Umbilical cord (tissue), 2 donors: ENCODE results near the gene PRRX1. TPM values are rescaled to one million over a fixed set of nuclear protein-coding genes. Genes with fewer than 3 reads are reported as not detected.

Experiments
- DNase-seq: peaks from one replicate; pipeline ENCODE4 v3.0.0-alpha.2; 2015; ENCODE audit warnings: low spot score
- total RNA-seq: library from RNA; depleted of rRNA; stranded (reverse); fragments of >200 nt; gene quantifications from one replicate; pipeline ENCODE4 v1.2.3, GENCODE V29; 2014; ENCODE audit warnings: low replicate concordance; ENCODE audit not compliant: insufficient read depth

The PRRX1 gene
- 7.9 TPM for total RNA-seq

GRCh38 chr1:170664093-170664827 lies at the start of gene PRRX1:
Gene PRRX1 (plus strand): TSS chr1:170664131. CDS start chr1:170664219, 88 bp downstream.
- no peak for DNase-seq

DNA sequence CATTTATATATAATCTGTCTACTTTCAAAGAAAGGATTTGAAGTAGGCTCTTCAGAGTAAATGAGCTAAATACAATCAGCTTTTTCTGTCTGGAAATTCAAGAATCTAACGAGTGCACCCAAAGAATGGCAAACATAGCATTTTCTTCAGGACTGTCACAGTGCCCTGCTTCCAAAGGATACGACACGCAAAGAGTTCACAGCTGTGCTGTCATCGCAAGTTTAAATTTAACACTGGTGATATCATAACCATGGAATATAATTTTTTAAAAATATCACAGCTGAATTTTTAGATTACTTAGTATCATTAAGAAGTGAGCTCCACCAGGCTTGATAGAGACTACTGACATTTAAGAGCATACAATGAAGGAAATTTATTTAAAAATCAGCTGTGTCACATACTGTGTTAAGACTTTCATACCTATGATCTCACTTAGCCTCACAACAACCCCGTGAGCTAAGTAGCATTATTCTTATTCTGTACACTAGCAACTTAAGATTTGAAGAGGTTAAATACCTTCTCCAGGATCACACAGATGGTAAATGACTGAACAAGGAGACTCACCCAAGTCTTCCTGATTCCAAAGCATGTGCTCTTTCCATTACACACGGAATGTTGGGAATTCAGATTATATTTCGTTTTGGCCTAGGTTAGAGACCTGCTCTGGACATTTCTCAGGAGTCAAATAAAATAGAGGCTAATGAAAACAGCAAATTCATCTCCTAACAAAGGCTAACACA lies 46.2 kb upstream of the PRRX1 start:
- no peak for DNase-seq

DNA sequence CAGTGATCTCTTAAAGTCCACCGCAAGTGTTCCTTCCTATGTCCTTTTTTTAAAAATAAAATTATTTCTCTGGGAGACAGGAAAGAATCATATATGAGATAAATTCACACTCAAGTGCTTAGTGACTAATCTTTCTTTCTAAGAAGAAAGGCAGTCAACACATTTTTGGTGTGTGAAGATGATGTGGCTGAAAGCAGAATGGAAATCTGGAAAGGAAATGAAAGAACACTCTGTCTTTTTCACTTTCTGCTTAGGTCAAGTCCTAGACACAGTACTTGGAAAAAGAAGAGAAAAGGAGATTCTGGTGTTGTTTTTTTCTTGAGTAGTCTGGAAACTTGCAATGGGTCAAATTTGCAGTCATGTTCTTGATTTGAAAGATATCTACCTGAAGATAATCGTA lies 45.5 kb upstream of the PRRX1 start:
- no peak for DNase-seq

DNA sequence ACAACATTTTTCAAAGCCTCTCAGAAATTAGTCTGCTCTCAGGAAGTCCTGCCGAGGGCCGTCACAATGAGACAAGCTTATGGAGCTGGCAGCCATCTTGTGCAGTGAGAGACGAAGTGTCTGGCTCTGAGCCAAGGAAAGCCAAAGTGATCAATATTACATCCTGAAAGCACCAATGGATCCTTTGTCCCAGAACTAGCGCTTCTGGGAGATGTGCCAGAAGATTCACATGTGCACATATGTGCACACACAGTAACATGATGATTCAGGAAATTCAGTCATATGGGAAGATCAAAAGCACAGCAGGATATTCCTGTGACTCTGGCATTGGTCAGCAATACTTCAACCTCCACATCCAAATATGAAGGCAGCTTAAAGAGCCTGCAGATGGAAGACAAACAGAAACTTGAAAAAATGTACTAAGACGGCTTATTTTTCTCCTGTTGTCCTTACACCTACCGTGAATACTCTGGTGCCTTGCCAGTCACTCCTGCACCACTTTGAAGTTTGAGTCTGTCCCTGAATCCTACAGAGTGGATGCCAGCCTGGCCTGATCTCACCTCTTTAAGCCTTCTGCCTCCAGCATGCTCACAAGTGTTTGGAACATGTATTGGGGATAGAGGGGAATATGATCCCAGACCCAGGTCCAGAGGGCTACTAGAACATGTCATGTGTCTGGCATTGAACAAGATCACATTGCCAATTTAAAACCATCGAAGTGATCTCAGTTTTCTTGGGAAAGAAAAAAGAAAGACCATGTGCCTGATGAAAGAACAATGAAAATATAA lies 44.5 kb upstream of the PRRX1 start:
- no peak for DNase-seq

DNA sequence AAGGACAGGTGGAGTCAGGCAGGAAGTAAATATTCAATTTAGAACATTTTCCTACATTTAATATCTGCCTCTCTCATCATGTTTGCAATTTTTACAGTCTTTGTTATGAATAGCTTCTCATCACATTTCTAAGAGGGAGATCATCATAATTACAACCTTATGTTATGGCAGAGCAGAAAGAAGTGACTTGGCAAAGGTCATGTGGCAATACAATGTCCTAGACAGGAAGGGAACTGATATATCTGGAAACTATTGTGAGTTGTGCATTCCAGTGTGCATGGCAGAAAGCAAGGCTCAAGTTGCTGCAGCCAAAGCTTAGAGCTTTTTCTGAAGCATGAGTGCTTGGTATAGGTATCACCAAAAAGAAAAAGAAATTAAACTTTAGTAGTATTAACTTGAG lies 43.8 kb upstream of the PRRX1 start:
- DNase-seq, result no peak

- DNase-seq, result no peak
Measured at GRCh38 chr1:170623171-170623570, 40.8 kb upstream of the PRRX1 start.

DNA sequence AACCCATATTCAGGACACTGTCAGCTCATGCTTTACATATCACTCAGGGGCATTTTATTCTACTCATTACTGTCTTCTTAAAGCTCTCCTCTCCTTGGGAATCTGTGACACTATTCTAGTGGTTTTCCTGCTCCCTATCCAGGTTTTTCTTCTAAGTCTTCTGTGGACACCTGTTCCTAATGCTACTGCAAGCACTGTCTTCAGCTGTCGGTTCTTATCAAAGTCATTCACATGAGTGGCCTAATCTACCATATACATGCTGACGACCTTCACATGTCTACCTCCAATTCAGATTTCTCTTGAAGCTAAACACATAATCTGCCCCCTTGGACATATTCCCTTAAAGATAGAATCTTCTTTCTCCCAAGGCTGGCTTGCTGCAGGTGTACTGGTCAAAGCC lies 39.8 kb upstream of the PRRX1 start:
- DNase-seq, result no peak

GRCh38 chr1:170630977-170631376 lies 33.0 kb upstream of the PRRX1 start:
- no peak for DNase-seq

DNA sequence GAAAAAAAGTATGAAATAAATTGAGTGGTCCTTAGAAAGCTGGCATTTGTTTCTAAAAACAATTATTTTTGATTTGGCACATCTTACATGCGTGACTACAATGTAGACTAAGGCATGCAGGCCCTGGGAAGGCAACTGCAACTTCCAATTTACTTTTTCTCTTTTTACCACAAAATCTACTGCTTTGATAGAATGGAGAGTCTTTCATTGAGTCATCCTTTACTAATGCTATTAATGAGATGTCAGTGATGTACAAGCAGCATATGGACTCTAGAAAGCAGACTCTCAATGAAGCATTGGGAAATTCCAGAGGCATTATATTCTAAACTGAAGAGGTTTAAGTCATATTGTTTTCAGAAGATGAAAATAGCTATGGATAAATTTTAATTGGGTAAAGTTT lies 29.6 kb upstream of the PRRX1 start:
- no peak for DNase-seq

DNA sequence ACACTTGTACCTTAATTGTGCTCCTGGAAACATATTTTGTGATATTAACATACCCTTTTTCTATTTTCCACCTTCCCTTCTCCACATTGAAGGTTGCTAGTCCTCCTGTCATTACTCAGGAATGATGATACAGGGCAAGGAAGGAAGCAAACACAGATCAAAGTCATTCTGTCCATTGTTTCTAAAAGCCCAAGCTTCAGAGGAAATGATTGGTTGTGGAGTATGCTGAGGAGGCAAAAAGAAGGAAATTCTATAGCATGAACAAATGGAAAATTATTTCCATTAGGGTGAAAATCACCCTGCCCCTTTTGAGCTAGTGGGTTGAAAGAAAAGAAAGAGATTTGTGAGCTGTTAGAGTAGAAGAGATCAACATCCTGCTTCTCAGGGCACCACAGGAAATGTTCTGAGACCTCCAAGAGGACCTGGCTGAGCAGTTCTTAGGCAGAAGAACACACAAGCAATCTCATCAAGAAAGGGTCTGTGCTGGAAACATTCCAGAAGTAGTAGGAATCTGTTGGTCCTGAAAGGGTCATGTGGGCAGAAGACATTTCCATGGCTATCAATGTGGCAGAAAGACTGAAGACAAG lies 29.0 kb upstream of the PRRX1 start:
- DNase-seq, result no peak

DNA sequence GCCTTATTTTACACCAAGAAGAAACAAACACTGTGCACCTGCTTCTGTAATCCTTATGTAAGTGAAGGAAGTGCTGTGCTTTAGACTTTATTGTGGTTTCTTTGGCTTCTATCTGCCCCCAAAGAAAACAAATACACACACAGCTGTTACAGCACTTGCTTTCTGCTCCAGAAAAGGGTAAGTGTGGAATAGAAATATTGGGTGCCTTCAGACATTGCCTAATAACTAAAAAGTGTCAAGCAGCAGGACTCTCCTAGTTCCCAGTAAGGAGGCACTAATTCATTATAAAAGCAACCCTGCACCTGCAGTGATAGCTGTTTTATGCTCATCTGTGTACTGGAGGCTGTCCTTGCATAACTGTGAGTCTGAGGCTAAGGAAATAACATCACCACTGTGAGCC lies 23.4 kb upstream of the PRRX1 start:
- no peak for DNase-seq

DNA sequence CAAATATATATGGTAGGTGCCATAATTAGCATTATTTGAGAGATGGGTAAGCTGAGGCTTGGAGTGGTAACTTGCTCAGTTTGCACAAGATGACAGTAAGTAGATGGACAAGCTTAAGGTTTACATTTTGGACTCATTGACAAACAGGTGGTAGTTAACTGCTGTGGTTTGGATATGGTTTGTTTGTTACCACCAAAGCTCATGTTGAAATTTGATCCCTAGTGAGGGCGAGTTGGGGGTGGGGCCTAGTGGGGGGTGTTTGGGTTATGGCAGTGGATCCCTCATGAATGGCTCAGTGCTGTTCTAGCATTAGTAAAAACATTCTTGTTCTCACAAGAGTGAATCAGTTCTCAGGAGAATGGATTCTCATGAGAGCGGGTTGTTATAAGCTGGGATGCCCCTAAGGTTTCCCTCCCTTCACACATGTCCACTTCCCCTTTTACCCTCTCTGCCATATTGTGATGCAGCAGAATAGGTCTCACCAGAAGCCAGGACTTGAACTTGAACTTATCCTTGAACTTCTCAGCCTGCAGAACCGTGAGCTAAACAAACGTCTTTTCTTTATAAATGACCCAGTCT lies 6.6 kb upstream of the PRRX1 start:
- DNase-seq, result no peak

DNA sequence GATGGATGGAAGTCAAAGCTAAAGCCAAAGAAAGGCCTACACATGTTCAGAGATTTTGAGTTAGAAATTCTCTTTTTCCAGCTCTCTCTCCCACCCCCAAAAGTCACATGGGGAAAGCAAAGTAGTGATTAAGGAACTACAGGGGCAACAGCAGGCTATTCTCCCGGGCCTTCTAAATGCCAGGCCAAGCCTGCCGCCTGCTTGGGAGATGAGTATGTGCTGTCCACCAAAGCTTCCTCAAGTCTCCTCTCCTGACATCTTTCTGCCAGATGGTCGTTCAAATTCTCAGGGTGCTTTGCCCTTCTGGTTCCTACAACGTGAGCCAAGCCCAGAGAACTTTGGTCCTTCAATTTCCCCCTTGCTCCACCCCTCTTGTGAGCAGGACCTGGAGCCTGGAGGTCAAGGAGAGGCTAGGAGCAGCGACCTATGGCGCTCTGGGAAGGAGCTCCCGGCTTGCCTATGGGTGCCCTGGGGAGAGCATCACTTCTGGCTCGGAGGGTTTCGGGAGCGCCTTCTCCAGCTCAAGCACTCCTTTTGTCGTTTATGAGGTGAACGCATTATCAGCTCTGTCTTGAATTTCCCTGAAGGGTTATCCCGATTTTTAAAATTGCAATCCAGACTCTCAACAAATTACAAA lies 4.4 kb upstream of the PRRX1 start:
- DNase-seq, result no peak

DNA sequence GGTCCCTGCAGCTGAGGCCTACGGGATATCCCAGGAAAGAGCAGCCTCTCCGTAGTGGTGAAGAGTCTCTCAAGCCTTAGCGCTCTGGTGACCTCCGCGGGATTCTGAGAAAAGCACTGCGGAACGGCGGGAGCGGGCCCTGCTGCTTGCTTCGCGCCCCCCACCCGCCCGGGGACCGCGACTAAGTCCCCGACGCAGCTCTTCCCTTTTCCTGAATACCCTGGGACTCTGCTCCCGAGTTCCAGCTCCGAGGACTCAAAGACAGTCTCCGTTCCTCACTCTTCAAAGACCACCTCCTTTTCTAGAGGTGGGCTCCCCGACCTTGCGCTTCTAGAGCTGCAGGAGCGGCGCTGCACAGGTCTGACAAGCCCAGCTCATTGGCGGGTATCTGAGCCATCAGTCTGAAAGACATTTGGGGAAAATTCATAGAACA lies 3.6 kb upstream of the PRRX1 start:
- no peak for DNase-seq

- no peak for DNase-seq
Measured at GRCh38 chr1:170660871-170661645, 2.9 kb upstream of the PRRX1 start.

GRCh38 chr1:170661646-170662411 lies 2.1 kb upstream of the PRRX1 start:
- DNase-seq, result peak; percentile 61

- DNase-seq, result peak; percentile 63
Measured at GRCh38 chr1:170662561-170663403, 1.1 kb upstream of the PRRX1 start.

DNA sequence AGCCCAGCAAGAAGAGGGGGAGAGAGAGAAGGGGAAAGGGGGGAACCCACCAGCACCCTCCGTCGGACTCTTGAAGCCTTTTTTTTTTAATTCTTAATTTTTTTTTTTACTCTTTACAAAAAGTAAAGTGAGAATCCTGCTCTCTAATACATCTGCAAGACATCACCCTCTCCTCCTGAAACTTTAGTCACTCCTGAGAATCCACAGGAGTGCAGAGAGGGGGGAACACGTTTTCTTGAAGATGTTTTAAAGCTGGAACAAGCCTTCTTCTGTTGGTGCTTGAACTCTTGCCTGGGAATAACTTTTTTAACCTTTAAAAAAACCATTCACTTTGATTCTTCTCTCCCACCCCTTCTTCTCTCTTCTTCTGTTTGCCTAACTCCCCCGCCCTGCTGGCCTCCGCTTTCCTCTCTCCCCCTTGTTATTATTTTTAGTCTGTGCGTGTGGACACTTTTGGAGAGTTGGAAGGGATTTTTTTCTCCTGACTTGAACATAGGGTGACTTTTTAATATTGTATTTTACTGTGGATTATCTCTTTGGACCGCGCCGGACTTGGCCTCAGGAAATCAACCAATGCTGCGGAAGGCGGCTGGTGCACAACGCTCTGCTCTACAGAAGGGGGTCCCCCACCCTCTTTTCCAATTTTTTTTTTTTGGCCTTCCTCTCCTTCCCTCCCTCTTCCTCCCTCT lies 383 bp upstream of the PRRX1 start:
- peak; percentile 48 for DNase-seq
